ENCODE measurements around the gene FASTK.

GRCh38 chr7:151057506-151057988, 23.1 kb downstream of the FASTK start, which contains the start of gene CDK5:
- no peak for TF ChIP-seq CTCF (IDR thresholded peaks at IDR 0.05)
- TF ChIP-seq EZH2phosphoT487 (IDR thresholded peaks at IDR 0.05) = peak; percentile 3
- no peak for TF ChIP-seq EZH2 (IDR thresholded peaks at IDR 0.05)
